T-cell (primary cell): ENCODE results near the gene ARHGAP40. TPM values are rescaled to one million over a fixed set of nuclear protein-coding genes. Genes with fewer than 3 reads are reported as not detected.

Experiments
- ATAC-seq, 4 experiments: fragments of 200-7000 bp in 3 of 4; fragments of 150-1000 bp in 1 of 4; cut with Tn5 transposase; replicated peaks in 1 of 4; 1 replicate in 3 of 4; 2 replicates in 1 of 4; pipeline ENCODE4 v1.10.0; 2021; ENCODE audit warnings: moderate library complexity in 3 of 4, mild to moderate bottlenecking in 2 of 4, moderate number of reproducible peaks in 1 of 4
- CTCF ChIA-PET, 2 donors: fragments of 300-600 bp; sonication (Branson Sonifier 250); formaldehyde crosslinking; loops; one replicate each; lab custom pipeline; 2022; ENCODE audit warnings: antibody characterized with exemption in 2 of 2; lab: Charles Lee
- POLR2A ChIA-PET, 2 donors: fragments of 300-600 bp; sonication (Branson Sonifier 250); formaldehyde crosslinking; loops; one replicate each; lab custom pipeline; 2022; ENCODE audit warnings: antibody characterized with exemption in 2 of 2; lab: Charles Lee
- DNase-seq, 35 experiments: peaks; one replicate each; pipeline versions ENCODE4 v3.0.0 to v3.0.0-alpha.2; 2013 to 2023
- H3K27ac ChIP-seq: one replicate; pipeline ENCODE4 v1.5.1; 2013; ENCODE audit warnings: low read length
- H3K27me3 ChIP-seq, 2 experiments: replicated peaks in 1 of 2; 1 replicate in 1 of 2; 2 replicates in 1 of 2; pipeline versions ENCODE4 v1.6.1 to v1.7.0; 2013; ENCODE audit warnings: low read length in 1 of 2, mixed read lengths in 1 of 2; ENCODE audit not compliant: control insufficient read depth in 2 of 2, insufficient read depth in 2 of 2; ENCODE audit errors: extremely low read depth in 1 of 2
- H3K36me3 ChIP-seq, 2 donors: 1 replicate in 1 of 2; 2 replicates in 1 of 2; pipeline versions ENCODE4 v1.6.1 to v1.7.0; 2013; ENCODE audit warnings: low read length in 1 of 2; ENCODE audit not compliant: control insufficient read depth in 2 of 2, insufficient read depth in 1 of 2; ENCODE audit errors: extremely low read depth in 1 of 2
- H3K4me1 ChIP-seq, 2 experiments: 1 replicate in 1 of 2; 2 replicates in 1 of 2; pipeline versions ENCODE4 v1.6.1 to v1.7.0; 2013; ENCODE audit warnings: low read length in 2 of 2, mixed read lengths in 1 of 2; ENCODE audit not compliant: insufficient read depth in 2 of 2, control insufficient read depth in 1 of 2; ENCODE audit errors: extremely low read depth in 1 of 2
- H3K4me3 ChIP-seq, 2 donors: 1 replicate in 1 of 2; 2 replicates in 1 of 2; pipeline versions ENCODE4 v1.5.1 to v1.7.0; 2013; ENCODE audit warnings: mild to moderate bottlenecking in 2 of 2, low read length in 1 of 2, moderate library complexity in 1 of 2; ENCODE audit not compliant: control insufficient read depth in 1 of 2; ENCODE audit errors: extremely low read depth in 1 of 2
- H3K9me3 ChIP-seq: 2 replicates; pipeline ENCODE4 v1.7.0; 2013
- H3K27ac Mint-ChIP-seq, 2 donors: one replicate each; pipeline ENCODE4 v1.8.0; 2020 to 2021; ENCODE audit warnings: mild to moderate bottlenecking in 2 of 2, mixed read lengths in 2 of 2
- H3K27me3 Mint-ChIP-seq, 2 donors: one replicate each; pipeline ENCODE4 v1.8.0; 2021 to 2022; ENCODE audit warnings: mixed read lengths in 2 of 2
- H3K36me3 Mint-ChIP-seq: one replicate; pipeline ENCODE4 v1.8.0; 2021; ENCODE audit warnings: mixed read lengths
- H3K4me1 Mint-ChIP-seq, 3 donors: one replicate each; pipeline ENCODE4 v1.8.0; 2020 to 2022; ENCODE audit warnings: mixed read lengths in 3 of 3, mild to moderate bottlenecking in 1 of 3
- H3K4me3 Mint-ChIP-seq, 3 donors: one replicate each; pipeline ENCODE4 v1.8.0; 2020 to 2022; ENCODE audit warnings: mild to moderate bottlenecking in 3 of 3, mixed read lengths in 3 of 3, moderate library complexity in 3 of 3
- H3K9me3 Mint-ChIP-seq, 3 donors: one replicate each; pipeline ENCODE4 v1.8.0; 2020 to 2022; ENCODE audit warnings: mixed read lengths in 3 of 3
- WGBS: methylation state at CpG from one replicate; pipeline ENCODE4 v1.1.5; 2013; ENCODE audit warnings: missing lambda C conversion rate; ENCODE audit not compliant: insufficient coverage; 5-methylcytosine and 5-hydroxymethylcytosine counted together
- total RNA-seq, 35 experiments: library from RNA in 6 of 35; stranded (reverse) in 6 of 35; fragments of 120-200 nt in 1 of 35; gene quantifications; one replicate each; pipeline versions ENCODE4 v1.2.1 to v1.2.4 and lab custom pipeline; 2013 to 2026

The ARHGAP40 gene
- total RNA-seq, 5 donors from 2014 or later (not counting 1 experiment from before 2014, with no cell fraction given), result 0.28 TPM; not detected in 4

- H3K27me3 ChIP-seq, result peaks cover 2 to 23% of the 10 kb centered on the region in 2 experiments
- no peaks in the 10 kb centered on the region for H3K4me1 ChIP-seq
- ChIA-PET POLR2A (no interaction called here), CTCF (no interaction called here)
- Mint-ChIP-seq H3K4me3 (no peak overlapping the region), H3K27me3 (peaks cover 18 to 23% of the 10 kb centered on the region in 2 donors), H3K4me1 (no peaks in the 10 kb centered on the region), H3K36me3 (no peaks in the 10 kb centered on the region), H3K27ac (no peak overlapping the region), H3K9me3 (peaks cover 0 to 11% (median 4%) of the 10 kb centered on the region in 3 donors)
- no peak for DNase-seq
- WGBS, result 75% methylated on average over 4 of the region's 4 CpGs
- no peak for ATAC-seq
- no peak overlapping the region for H3K4me3 ChIP-seq
- H3K9me3 ChIP-seq, result no peaks in the 10 kb centered on the region
- no peaks in the 10 kb centered on the region for H3K36me3 ChIP-seq
- no peak overlapping the region for H3K27ac ChIP-seq
Measured at GRCh38 chr20:38623061-38623460, 21.5 kb downstream of the ARHGAP40 start.

- no peak for ATAC-seq
- Mint-ChIP-seq H3K4me1 (no peaks in the 10 kb centered on the region), H3K9me3 (peaks cover 0 to 11% (median 4%) of the 10 kb centered on the region in 3 donors), H3K36me3 (no peaks in the 10 kb centered on the region), H3K27me3 (peaks cover 11 to 14% of the 10 kb centered on the region in 2 donors), H3K27ac (no peak overlapping the region), H3K4me3 (no peak overlapping the region)
- no CpG with 5 or more reads among the region's 2 CpGs for WGBS
- CTCF ChIA-PET, result no interaction called here
- Histone ChIP-seq H3K36me3 (no peaks in the 10 kb centered on the region), H3K27ac (no peak overlapping the region), H3K4me3 (no peak overlapping the region), H3K9me3 (no peaks in the 10 kb centered on the region), H3K27me3 (peaks cover 2 to 26% of the 10 kb centered on the region in 2 experiments), H3K4me1 (no peaks in the 10 kb centered on the region)
- no peak for DNase-seq
- POLR2A ChIA-PET, result no interaction called here
Measured at GRCh38 chr20:38624084-38624483, 22.5 kb downstream of the ARHGAP40 start.

DNA sequence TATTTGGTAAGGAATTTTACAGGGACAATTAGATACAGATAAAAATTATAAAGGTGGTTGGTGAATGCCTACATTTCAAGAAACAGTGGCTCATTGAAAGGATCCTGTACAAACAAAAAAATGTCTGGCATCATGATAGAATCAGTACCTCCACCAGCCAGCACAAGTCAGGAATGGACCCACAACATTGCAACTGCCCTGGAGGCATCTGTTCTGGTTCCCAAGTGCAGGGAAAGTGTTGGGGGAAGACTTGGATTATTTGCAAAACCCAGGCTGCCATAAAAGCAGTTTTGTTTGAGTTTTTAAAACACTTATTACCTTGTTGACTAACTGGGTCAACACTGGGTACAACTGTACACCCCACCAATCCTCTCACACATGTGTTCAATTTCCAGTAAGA lies 24.3 kb downstream of the ARHGAP40 start:
- no peak overlapping the region for H3K4me3 Mint-ChIP-seq
- Histone ChIP-seq H3K27me3 (peaks cover 2 to 18% of the 10 kb centered on the region in 2 experiments), H3K4me1 (no peaks in the 10 kb centered on the region), H3K4me3 (no peak overlapping the region), H3K36me3 (no peaks in the 10 kb centered on the region), H3K27ac (no peak overlapping the region), H3K9me3 (no peaks in the 10 kb centered on the region)
- H3K9me3 Mint-ChIP-seq, result peaks cover 0 to 11% (median 4%) of the 10 kb centered on the region in 3 donors
- DNase-seq (no peak), ATAC-seq (no peak)
- H3K4me1 Mint-ChIP-seq, result no peaks in the 10 kb centered on the region
- no peaks in the 10 kb centered on the region for H3K36me3 Mint-ChIP-seq
- POLR2A ChIA-PET, result no interaction called here
- CTCF ChIA-PET, result no interaction called here
- H3K27ac Mint-ChIP-seq, result no peak overlapping the region
- H3K27me3 Mint-ChIP-seq, result peaks cover 5 to 11% of the 10 kb centered on the region in 2 donors

DNA sequence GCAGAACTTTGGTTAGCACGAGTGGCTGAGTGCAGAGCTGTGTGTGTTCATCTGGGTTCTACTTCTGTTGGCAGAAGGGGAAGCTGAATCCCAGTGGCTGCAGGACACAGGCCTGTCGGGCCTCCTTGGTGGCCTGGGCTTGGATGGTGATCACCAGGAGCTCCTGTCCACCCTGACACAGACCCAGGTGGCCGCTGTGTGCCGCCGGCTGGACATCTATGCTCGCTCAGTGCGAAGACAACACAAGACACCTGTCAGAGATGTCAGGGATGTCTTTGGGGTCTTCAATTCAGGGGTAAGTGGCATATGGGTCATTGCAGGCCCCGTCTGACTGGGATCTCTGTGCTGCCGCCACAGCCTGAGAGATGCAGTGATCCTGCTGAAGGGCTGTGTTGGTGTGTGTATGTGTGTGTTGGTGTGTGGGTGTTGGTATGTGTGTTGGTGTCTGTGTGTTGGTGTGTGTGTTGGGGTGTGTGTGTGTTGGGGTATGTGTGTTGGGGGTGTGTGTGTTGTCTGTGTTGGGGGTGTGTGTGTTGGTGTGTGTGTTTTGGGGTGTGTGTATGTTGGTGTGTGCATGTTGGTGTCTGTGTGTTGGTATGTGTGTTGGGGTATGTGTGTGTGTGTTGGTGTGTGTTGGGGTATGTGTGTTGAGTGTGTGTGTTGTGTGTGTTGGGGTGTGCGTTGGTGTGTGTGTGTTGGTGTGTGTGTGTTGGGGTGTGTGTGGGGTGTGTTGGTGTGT lies 25.5 kb downstream of the ARHGAP40 start:
- DNase-seq, result no peak
- ChIA-PET CTCF (no interaction called here), POLR2A (no interaction called here)
- Mint-ChIP-seq H3K27me3 (peaks cover 1 to 6% of the 10 kb centered on the region in 2 donors), H3K27ac (no peak overlapping the region), H3K4me1 (no peaks in the 10 kb centered on the region), H3K4me3 (no peak overlapping the region), H3K9me3 (peaks cover 0 to 11% (median 4%) of the 10 kb centered on the region in 3 donors), H3K36me3 (no peaks in the 10 kb centered on the region)
- Histone ChIP-seq H3K27me3 (peaks cover 0 to 18% of the 10 kb centered on the region in 2 experiments), H3K9me3 (no peaks in the 10 kb centered on the region), H3K36me3 (no peaks in the 10 kb centered on the region), H3K4me1 (no peaks in the 10 kb centered on the region), H3K27ac (no peak overlapping the region), H3K4me3 (no peak overlapping the region)
- 77% methylated on average over 6 of the region's 10 CpGs for WGBS
- no peak for ATAC-seq

DNA sequence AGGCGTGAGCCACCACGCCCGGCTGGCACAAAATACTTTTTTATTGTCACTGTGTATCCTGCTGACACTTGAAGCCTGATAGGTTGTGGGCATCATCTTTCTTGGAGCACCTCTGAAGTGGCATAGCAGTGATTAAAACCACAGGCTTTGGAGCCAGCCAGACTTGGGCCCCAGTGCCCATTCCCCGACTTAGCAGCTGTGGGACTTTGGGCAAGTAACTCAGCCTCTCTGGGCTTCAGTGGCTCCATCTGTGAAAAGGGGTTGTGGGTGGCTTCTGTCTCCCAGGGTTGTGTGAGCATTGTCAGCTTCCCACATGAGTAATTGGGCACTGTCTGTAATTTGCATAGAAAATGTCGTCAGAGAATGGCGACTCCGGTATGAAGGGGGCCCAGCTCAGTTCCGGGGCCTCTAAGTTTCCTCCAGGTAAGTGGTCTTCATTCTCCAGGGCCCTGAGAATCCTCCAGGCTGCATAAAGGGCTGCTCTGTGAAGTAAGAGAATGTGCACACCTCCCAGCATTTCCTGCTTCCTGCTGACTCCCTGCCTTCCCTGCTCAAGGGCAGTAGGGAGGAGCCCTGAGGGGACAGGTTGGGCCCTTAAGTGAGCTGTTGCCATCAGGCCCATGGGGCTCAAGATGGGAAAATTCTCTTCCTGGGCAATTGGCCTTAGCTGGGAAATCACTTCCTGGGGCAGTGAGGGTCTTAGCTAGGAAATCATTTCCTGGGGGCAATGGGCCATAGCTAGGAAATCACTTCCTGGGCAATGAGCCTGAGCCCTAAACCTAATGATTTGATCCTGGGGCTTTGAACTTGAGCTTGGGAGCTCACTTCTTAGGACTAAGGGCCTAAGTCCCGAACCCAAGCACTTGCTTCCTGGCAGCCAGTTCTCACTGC lies 27.2 kb downstream of the ARHGAP40 start:
- CTCF ChIA-PET, result interaction anchor here (0.5 to 0.6 kb wide), 2 partner anchors 289 to 462 kb away, joined by 3 read pairs; no protein-coding TSS in a partner anchor
- no peak for ATAC-seq
- Histone ChIP-seq H3K36me3 (no peaks in the 10 kb centered on the region), H3K4me1 (peaks cover 0 to 5% of the 10 kb centered on the region in 2 experiments), H3K27me3 (peaks cover 0 to 21% of the 10 kb centered on the region in 2 experiments), H3K27ac (no peak overlapping the region), H3K9me3 (no peaks in the 10 kb centered on the region), H3K4me3 (no peak overlapping the region)
- peaks cover 3 to 6% (median 5%) of the 10 kb centered on the region in 3 donors for H3K4me1 Mint-ChIP-seq
- peaks cover 0 to 9% (median 4%) of the 10 kb centered on the region in 3 donors for H3K9me3 Mint-ChIP-seq
- no peak overlapping the region for H3K4me3 Mint-ChIP-seq
- no peak overlapping the region for H3K27ac Mint-ChIP-seq
- H3K36me3 Mint-ChIP-seq, result no peaks in the 10 kb centered on the region
- H3K27me3 Mint-ChIP-seq, result peaks cover 5 to 10% of the 10 kb centered on the region in 2 donors
- POLR2A ChIA-PET, result no interaction called here
- no peak for DNase-seq
- 95% methylated on average over 6 of the region's 9 CpGs for WGBS

DNA sequence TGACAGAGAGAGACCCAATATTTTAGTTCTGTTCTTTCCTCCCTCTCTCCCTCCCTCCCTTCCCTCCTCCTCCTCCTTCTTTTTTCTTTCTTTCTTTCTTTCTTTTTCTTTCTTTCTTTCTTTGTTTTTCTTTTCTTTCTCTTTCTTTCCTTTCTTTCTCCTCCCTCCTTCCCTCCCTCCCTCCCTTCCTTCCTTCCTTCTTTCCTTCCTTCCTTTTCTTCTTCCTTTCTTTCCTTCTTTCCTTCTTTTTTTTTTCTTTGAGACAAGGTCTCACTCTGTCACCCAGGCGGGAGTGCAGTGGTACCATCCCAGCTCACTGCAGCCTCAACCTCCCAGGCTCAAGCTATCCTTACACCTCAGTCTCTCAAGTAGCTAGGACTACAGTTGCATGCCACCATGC lies 28.4 kb downstream of the ARHGAP40 start:
- Histone ChIP-seq H3K36me3 (no peaks in the 10 kb centered on the region), H3K4me3 (no peak overlapping the region), H3K27ac (no peak overlapping the region), H3K27me3 (peaks cover 0 to 31% of the 10 kb centered on the region in 2 experiments), H3K4me1 (peaks cover 0 to 5% of the 10 kb centered on the region in 2 experiments), H3K9me3 (no peaks in the 10 kb centered on the region)
- 80% methylated on average over 1 of the region's 1 CpG for WGBS
- ATAC-seq (no peak), DNase-seq (no peak)
- CTCF ChIA-PET, result interaction anchor here in 1 of 2 donors (0.5 kb wide), 1 partner anchor 12 kb away, joined by 4 read pairs; no protein-coding TSS in a partner anchor
- H3K4me1 Mint-ChIP-seq, result peaks cover 3 to 7% (median 5%) of the 10 kb centered on the region in 3 donors
- H3K4me3 Mint-ChIP-seq, result no peak overlapping the region
- H3K36me3 Mint-ChIP-seq, result no peaks in the 10 kb centered on the region
- peaks cover 14 to 16% of the 10 kb centered on the region in 2 donors for H3K27me3 Mint-ChIP-seq
- H3K9me3 Mint-ChIP-seq, result no peaks in the 10 kb centered on the region
- H3K27ac Mint-ChIP-seq, result no peak overlapping the region
- POLR2A ChIA-PET, result no interaction called here
